ENCODE data around the gene PTPRM. TPM values are rescaled to one million over a fixed set of nuclear protein-coding genes. Genes with fewer than 3 reads are reported as not detected.

PTPRM gene
- total RNA-seq, 1 donor: 64.2 TPM

GRCh38 chr18:8221452-8221851, 654.3 kb downstream of the PTPRM start:
- no peak for DNase-seq (ENCODE audit: low read depth)
- no peak for TF ChIP-seq CTCF (IDR thresholded peaks at IDR 0.05; ENCODE audit: insufficient read depth, low read length)
- no peak overlapping the region for H3K4me3 ChIP-seq (ENCODE audit: low read depth, low read length)

- TF ChIP-seq CTCF (IDR thresholded peaks at IDR 0.05; ENCODE audit: insufficient read depth, low read length): no peak
- no peak for DNase-seq (ENCODE audit: low read depth)
- no peak overlapping the region for H3K4me3 ChIP-seq (ENCODE audit: low read depth, low read length)
These were observed 657.5 kb downstream of the PTPRM start for GRCh38 chr18:8224576-8224975.

GRCh38 chr18:8229040-8229439, 661.9 kb downstream of the PTPRM start:
- no peak for TF ChIP-seq CTCF (IDR thresholded peaks at IDR 0.05; ENCODE audit: insufficient read depth, low read length)
- no peak for DNase-seq (ENCODE audit: low read depth)
- H3K4me3 ChIP-seq (ENCODE audit: low read depth, low read length): no peak overlapping the region

- no peak for TF ChIP-seq CTCF (IDR thresholded peaks at IDR 0.05; ENCODE audit: insufficient read depth, low read length)
- DNase-seq (ENCODE audit: low read depth): no peak
- no peak overlapping the region for H3K4me3 ChIP-seq (ENCODE audit: low read depth, low read length)
These were observed 662.7 kb downstream of the PTPRM start for GRCh38 chr18:8229787-8230186.

GRCh38 chr18:8231316-8231715, 664.2 kb downstream of the PTPRM start:
- no peak for TF ChIP-seq CTCF (IDR thresholded peaks at IDR 0.05; ENCODE audit: insufficient read depth, low read length)
- no peak overlapping the region for H3K4me3 ChIP-seq (ENCODE audit: low read depth, low read length)
- DNase-seq (ENCODE audit: low read depth): peak; percentile 68

- no peak for TF ChIP-seq CTCF (IDR thresholded peaks at IDR 0.05; ENCODE audit: insufficient read depth, low read length)
These were observed 665.7 kb downstream of the PTPRM start for GRCh38 chr18:8232791-8233190.

GRCh38 chr18:8235894-8236293, 668.8 kb downstream of the PTPRM start:
- TF ChIP-seq CTCF (IDR thresholded peaks at IDR 0.05; ENCODE audit: insufficient read depth, low read length): no peak
- no peak overlapping the region for H3K4me3 ChIP-seq (ENCODE audit: low read depth, low read length)
- DNase-seq (ENCODE audit: low read depth): no peak

More at GRCh38 chr18:8232791-8233190, 665.7 kb downstream of the PTPRM start:
- no peak for DNase-seq (ENCODE audit: low read depth)
- H3K4me3 ChIP-seq (ENCODE audit: low read depth, low read length): no peak overlapping the region

Measured in fibroblast of the aortic adventitia (primary cell).